HEK293 (cell line): ENCODE results near the gene MYOCOS.

Experiments
- CTCF ChIA-PET: fragments of 350-600 bp; formaldehyde crosslinking; extraction: SDS; loops from one replicate; lab custom pipeline; 2021; ENCODE audit warnings: antibody characterized with exemption; lab: Yijun Ruan, JAX
- POLR2A ChIA-PET: fragments of 300-600 bp; formaldehyde crosslinking; extraction: SDS; loops from one replicate; lab custom pipeline; 2020; ENCODE audit warnings: antibody characterized with exemption, inconsistent platforms; lab: Yijun Ruan, JAX
- H3K27ac ChIP-seq: fragments of 200-500 bp; sonication (Bioruptor generic); 2 replicates; pipeline ENCODE4 v1.5.1; 2014; ENCODE audit warnings: low read depth, low read length, control low read depth, inconsistent platforms; ENCODE audit errors: extremely low read depth
- H3K36me3 ChIP-seq, 2 experiments: fragments of 200-500 bp in 1 of 2; sonication (Bioruptor generic) in 1 of 2; 1 replicate in 1 of 2; 2 replicates in 1 of 2; pipeline ENCODE4 v1.5.1; 2014 to 2017; ENCODE audit warnings: inconsistent platforms in 2 of 2, low read length in 2 of 2; ENCODE audit not compliant: control insufficient read depth in 2 of 2, insufficient read depth in 1 of 2
- H3K4me1 ChIP-seq: fragments of 200-500 bp; sonication (Bioruptor generic); 2 replicates; pipeline ENCODE4 v1.5.1; 2014; ENCODE audit warnings: mild to moderate bottlenecking, low read length, inconsistent platforms; ENCODE audit not compliant: control insufficient read depth, insufficient read depth
- H3K4me3 ChIP-seq: 2 replicates; pipeline ENCODE4 v1.5.1; 2011; ENCODE audit warnings: low read depth, mild to moderate bottlenecking, control low read depth, low read length, moderate library complexity
- H3K9me3 ChIP-seq: fragments of 200-500 bp; sonication (Bioruptor generic); 2 replicates; pipeline ENCODE4 v1.5.1; 2014; ENCODE audit warnings: low read depth, low read length, inconsistent platforms; ENCODE audit not compliant: control insufficient read depth, insufficient read depth
- GLI2 ChIP-seq: fragments of 450-650 bp; formaldehyde crosslinking; IDR thresholded peaks from 2 replicates; pipeline ENCODE4; 2017; ENCODE audit warnings: missing biosample characterization, missing genetic modification characterization, low read depth, borderline replicate concordance
- KLF7 ChIP-seq: fragments of 450-650 bp; formaldehyde crosslinking; IDR thresholded peaks from 2 replicates; pipeline ENCODE4 v1.5.1; 2016; ENCODE audit warnings: missing biosample characterization, missing genetic modification characterization, borderline replicate concordance
- KLF8 ChIP-seq: fragments of 450-650 bp; formaldehyde crosslinking; IDR thresholded peaks from 2 replicates; pipeline ENCODE4 v1.5.1; 2016; ENCODE audit warnings: missing biosample characterization, missing genetic modification characterization
- PRDM1 ChIP-seq: fragments of 450-650 bp; formaldehyde crosslinking; IDR thresholded peaks from 2 replicates; pipeline ENCODE4; 2016; ENCODE audit warnings: missing biosample characterization, missing genetic modification characterization
- ZNF169 ChIP-seq: fragments of 450-650 bp; formaldehyde crosslinking; IDR thresholded peaks from 2 replicates; pipeline ENCODE4 v1.5.1; 2016; ENCODE audit warnings: missing biosample characterization, missing genetic modification characterization
- ZNF211 ChIP-seq: fragments of 450-650 bp; formaldehyde crosslinking; IDR thresholded peaks from 2 replicates; pipeline ENCODE4 v1.5.1; 2016; ENCODE audit warnings: low read depth, missing biosample characterization, missing genetic modification characterization
- ZNF214 ChIP-seq: fragments of 450-650 bp; formaldehyde crosslinking; IDR thresholded peaks from 2 replicates; pipeline ENCODE4 v1.5.1; 2017; ENCODE audit warnings: missing biosample characterization, mild to moderate bottlenecking, missing genetic modification characterization, borderline replicate concordance
- ZNF530 ChIP-seq: fragments of 450-650 bp; formaldehyde crosslinking; IDR thresholded peaks from 2 replicates; pipeline ENCODE4 v1.5.1; 2016; ENCODE audit warnings: low read depth, missing biosample characterization, missing genetic modification characterization
- ZNF610 ChIP-seq: fragments of 450-650 bp; formaldehyde crosslinking; IDR thresholded peaks from 2 replicates; pipeline ENCODE4 v1.5.1; 2016; ENCODE audit warnings: missing biosample characterization, missing genetic modification characterization, borderline replicate concordance
- ZNF701 ChIP-seq: fragments of 450-650 bp; formaldehyde crosslinking; IDR thresholded peaks from 2 replicates; pipeline ENCODE4 v1.5.1; 2016; ENCODE audit warnings: missing biosample characterization, missing genetic modification characterization
- ZNF830 ChIP-seq: fragments of 450-650 bp; IDR thresholded peaks from 2 replicates; pipeline ENCODE4 v1.5.0; 2018; ENCODE audit warnings: missing biosample characterization, missing genetic modification characterization, low read depth, mild to moderate bottlenecking, moderate library complexity
- ZSCAN30 ChIP-seq: fragments of 450-650 bp; IDR thresholded peaks from 2 replicates; pipeline ENCODE4 v1.5.1; 2018; ENCODE audit warnings: missing biosample characterization, mild to moderate bottlenecking, missing genetic modification characterization, moderate library complexity
- TF ChIP-seq, protein P1 (sequence below): fragments of 450-650 bp; formaldehyde crosslinking; conservative IDR thresholded peaks from 2 replicates; pipeline ENCODE4 v1.5.1; 2016; ENCODE audit warnings: low read depth, missing biosample characterization, missing genetic modification characterization
- TF ChIP-seq, protein P2 (sequence below): fragments of 450-650 bp; formaldehyde crosslinking; IDR thresholded peaks from 2 replicates; pipeline ENCODE4 v1.5.1; 2016; ENCODE audit warnings: missing biosample characterization, missing genetic modification characterization
- TF ChIP-seq, protein P3 (sequence below): fragments of 450-650 bp; formaldehyde crosslinking; IDR thresholded peaks from 2 replicates; pipeline ENCODE4 v1.5.1; 2016; ENCODE audit warnings: missing biosample characterization, missing genetic modification characterization, borderline replicate concordance
- TF ChIP-seq, protein P4 (sequence below): fragments of 450-650 bp; formaldehyde crosslinking; IDR thresholded peaks from 2 replicates; pipeline ENCODE4 v1.5.1; 2016; ENCODE audit warnings: missing biosample characterization, missing genetic modification characterization
- TF ChIP-seq, protein P5 (sequence below): fragments of 450-650 bp; formaldehyde crosslinking; IDR thresholded peaks from 2 replicates; pipeline ENCODE4 v1.5.1; 2016; ENCODE audit warnings: missing biosample characterization, missing genetic modification characterization

The MYOCOS gene

DNA sequence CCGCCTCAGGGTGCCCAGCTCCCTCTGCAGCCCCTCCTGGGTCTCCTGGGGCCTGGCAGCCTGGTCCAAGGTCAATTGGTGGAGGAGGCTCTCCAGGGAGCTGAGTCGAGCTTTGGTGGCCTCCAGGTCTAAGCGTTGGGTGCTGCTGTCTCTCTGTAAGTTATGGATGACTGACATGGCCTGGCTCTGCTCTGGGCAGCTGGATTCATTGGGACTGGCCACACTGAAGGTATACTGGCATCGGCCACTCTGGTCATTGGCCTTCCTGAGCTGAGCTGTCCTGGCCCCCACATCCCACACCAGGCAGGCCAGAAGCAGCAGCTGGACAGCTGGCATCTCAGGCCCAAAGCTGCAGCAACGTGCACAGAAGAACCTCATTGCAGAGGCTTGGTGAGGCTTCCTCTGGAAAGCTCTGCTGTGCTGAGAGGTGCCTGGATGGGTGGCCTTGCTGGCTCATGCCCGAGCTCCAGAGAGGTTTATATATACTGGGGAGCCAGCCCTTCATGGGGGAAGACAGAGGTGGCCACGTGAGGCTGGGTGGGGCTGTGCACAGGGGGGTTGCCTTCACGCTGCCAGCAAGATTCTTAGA is 30.3 kb downstream of the MYOCOS start, which contains the start of gene MYOC (continued):
- TF ChIP-seq PRDM1 (tag by site-specific recombination): no peak
- TF ChIP-seq ZNF701 (tag by site-specific recombination): no peak
- TF ChIP-seq KLF8: no peak
- TF ChIP-seq ZNF610 (tag by site-specific recombination): no peak
- TF ChIP-seq, all 188 proteins: peak for 0

DNA sequence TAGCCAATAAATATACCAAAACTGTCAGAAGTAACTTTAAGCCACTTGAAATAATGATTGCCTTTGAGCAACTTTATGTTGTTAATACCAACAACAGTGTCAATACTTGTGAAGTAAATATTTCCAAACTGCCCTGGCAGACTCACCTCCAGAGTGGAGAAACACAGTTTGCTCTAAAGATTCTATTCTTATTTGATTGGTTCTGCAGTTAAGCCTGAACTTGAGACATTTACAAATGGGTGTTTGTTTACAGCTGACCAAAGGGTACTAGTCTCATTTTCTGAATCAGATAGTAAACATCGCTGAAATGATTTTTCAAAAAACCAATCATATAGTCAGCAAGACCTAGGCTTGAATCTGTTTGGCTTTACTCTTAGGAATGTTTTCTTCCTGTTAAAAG is 31.8 kb downstream of the MYOCOS start:
- no peaks in the 10 kb centered on the region for H3K9me3 ChIP-seq
- ChIA-PET POLR2A (no interaction called here), CTCF (interaction anchor here (1.5 to 4.9 kb wide), 2 partner anchors 8 to 84 kb away, joined by 3 to 33 read pairs; no protein-coding TSS in a partner anchor)
- no peaks in the 10 kb centered on the region for H3K4me1 ChIP-seq
- no peaks in the 10 kb centered on the region for H3K36me3 ChIP-seq
- no peak overlapping the region for H3K27ac ChIP-seq
- no peak overlapping the region for H3K4me3 ChIP-seq
- no peak for TF ChIP-seq ZNF830
- no peak for TF ChIP-seq KLF7 (tag by site-specific recombination)
- no peak for TF ChIP-seq ZSCAN30 (tag by site-specific recombination)
- TF ChIP-seq, protein P1, sequence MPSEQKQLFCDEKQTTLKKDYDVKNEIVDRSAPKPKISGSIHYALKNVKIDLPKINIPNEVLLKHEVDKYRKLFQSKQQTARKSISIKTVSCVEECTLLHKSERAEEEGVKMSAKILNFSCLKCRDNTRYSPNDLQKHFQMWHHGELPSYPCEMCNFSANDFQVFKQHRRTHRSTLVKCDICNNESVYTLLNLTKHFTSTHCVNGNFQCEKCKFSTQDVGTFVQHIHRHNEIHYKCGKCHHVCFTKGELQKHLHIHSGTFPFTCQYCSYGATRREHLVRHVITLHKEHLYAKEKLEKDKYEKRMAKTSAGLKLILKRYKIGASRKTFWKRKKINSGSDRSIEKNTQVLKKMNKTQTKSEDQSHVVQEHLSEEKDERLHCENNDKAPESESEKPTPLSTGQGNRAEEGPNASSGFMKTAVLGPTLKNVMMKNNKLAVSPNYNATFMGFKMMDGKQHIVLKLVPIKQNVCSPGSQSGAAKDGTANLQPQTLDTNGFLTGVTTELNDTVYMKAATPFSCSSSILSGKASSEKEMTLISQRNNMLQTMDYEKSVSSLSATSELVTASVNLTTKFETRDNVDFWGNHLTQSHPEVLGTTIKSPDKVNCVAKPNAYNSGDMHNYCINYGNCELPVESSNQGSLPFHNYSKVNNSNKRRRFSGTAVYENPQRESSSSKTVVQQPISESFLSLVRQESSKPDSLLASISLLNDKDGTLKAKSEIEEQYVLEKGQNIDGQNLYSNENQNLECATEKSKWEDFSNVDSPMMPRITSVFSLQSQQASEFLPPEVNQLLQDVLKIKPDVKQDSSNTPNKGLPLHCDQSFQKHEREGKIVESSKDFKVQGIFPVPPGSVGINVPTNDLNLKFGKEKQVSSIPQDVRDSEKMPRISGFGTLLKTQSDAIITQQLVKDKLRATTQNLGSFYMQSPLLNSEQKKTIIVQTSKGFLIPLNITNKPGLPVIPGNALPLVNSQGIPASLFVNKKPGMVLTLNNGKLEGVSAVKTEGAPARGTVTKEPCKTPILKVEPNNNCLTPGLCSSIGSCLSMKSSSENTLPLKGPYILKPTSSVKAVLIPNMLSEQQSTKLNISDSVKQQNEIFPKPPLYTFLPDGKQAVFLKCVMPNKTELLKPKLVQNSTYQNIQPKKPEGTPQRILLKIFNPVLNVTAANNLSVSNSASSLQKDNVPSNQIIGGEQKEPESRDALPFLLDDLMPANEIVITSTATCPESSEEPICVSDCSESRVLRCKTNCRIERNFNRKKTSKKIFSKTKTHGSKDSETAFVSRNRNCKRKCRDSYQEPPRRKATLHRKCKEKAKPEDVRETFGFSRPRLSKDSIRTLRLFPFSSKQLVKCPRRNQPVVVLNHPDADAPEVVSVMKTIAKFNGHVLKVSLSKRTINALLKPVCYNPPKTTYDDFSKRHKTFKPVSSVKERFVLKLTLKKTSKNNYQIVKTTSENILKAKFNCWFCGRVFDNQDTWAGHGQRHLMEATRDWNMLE: no peak
- TF ChIP-seq, protein P2, sequence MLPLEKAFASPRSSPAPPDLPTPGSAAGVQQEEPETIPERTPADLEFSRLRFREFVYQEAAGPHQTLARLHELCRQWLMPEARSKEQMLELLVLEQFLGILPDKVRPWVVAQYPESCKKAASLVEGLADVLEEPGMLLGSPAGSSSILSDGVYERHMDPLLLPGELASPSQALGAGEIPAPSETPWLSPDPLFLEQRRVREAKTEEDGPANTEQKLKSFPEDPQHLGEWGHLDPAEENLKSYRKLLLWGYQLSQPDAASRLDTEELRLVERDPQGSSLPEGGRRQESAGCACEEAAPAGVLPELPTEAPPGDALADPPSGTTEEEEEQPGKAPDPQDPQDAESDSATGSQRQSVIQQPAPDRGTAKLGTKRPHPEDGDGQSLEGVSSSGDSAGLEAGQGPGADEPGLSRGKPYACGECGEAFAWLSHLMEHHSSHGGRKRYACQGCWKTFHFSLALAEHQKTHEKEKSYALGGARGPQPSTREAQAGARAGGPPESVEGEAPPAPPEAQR: no peak
- TF ChIP-seq ZNF214: no peak
- TF ChIP-seq, protein P3, sequence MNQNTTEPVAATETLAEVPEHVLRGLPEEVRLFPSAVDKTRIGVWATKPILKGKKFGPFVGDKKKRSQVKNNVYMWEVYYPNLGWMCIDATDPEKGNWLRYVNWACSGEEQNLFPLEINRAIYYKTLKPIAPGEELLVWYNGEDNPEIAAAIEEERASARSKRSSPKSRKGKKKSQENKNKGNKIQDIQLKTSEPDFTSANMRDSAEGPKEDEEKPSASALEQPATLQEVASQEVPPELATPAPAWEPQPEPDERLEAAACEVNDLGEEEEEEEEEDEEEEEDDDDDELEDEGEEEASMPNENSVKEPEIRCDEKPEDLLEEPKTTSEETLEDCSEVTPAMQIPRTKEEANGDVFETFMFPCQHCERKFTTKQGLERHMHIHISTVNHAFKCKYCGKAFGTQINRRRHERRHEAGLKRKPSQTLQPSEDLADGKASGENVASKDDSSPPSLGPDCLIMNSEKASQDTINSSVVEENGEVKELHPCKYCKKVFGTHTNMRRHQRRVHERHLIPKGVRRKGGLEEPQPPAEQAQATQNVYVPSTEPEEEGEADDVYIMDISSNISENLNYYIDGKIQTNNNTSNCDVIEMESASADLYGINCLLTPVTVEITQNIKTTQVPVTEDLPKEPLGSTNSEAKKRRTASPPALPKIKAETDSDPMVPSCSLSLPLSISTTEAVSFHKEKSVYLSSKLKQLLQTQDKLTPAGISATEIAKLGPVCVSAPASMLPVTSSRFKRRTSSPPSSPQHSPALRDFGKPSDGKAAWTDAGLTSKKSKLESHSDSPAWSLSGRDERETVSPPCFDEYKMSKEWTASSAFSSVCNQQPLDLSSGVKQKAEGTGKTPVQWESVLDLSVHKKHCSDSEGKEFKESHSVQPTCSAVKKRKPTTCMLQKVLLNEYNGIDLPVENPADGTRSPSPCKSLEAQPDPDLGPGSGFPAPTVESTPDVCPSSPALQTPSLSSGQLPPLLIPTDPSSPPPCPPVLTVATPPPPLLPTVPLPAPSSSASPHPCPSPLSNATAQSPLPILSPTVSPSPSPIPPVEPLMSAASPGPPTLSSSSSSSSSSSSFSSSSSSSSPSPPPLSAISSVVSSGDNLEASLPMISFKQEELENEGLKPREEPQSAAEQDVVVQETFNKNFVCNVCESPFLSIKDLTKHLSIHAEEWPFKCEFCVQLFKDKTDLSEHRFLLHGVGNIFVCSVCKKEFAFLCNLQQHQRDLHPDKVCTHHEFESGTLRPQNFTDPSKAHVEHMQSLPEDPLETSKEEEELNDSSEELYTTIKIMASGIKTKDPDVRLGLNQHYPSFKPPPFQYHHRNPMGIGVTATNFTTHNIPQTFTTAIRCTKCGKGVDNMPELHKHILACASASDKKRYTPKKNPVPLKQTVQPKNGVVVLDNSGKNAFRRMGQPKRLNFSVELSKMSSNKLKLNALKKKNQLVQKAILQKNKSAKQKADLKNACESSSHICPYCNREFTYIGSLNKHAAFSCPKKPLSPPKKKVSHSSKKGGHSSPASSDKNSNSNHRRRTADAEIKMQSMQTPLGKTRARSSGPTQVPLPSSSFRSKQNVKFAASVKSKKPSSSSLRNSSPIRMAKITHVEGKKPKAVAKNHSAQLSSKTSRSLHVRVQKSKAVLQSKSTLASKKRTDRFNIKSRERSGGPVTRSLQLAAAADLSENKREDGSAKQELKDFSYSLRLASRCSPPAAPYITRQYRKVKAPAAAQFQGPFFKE (tag by site-specific recombination): no peak
- TF ChIP-seq, protein P4, sequence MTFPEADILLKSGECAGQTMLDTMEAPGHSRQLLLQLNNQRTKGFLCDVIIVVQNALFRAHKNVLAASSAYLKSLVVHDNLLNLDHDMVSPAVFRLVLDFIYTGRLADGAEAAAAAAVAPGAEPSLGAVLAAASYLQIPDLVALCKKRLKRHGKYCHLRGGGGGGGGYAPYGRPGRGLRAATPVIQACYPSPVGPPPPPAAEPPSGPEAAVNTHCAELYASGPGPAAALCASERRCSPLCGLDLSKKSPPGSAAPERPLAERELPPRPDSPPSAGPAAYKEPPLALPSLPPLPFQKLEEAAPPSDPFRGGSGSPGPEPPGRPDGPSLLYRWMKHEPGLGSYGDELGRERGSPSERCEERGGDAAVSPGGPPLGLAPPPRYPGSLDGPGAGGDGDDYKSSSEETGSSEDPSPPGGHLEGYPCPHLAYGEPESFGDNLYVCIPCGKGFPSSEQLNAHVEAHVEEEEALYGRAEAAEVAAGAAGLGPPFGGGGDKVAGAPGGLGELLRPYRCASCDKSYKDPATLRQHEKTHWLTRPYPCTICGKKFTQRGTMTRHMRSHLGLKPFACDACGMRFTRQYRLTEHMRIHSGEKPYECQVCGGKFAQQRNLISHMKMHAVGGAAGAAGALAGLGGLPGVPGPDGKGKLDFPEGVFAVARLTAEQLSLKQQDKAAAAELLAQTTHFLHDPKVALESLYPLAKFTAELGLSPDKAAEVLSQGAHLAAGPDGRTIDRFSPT: no peak
- no peak for TF ChIP-seq ZNF530 (tag by site-specific recombination)
- TF ChIP-seq GLI2 (tag by site-specific recombination): no peak
- no peak for TF ChIP-seq ZNF211
- TF ChIP-seq, protein P5, sequence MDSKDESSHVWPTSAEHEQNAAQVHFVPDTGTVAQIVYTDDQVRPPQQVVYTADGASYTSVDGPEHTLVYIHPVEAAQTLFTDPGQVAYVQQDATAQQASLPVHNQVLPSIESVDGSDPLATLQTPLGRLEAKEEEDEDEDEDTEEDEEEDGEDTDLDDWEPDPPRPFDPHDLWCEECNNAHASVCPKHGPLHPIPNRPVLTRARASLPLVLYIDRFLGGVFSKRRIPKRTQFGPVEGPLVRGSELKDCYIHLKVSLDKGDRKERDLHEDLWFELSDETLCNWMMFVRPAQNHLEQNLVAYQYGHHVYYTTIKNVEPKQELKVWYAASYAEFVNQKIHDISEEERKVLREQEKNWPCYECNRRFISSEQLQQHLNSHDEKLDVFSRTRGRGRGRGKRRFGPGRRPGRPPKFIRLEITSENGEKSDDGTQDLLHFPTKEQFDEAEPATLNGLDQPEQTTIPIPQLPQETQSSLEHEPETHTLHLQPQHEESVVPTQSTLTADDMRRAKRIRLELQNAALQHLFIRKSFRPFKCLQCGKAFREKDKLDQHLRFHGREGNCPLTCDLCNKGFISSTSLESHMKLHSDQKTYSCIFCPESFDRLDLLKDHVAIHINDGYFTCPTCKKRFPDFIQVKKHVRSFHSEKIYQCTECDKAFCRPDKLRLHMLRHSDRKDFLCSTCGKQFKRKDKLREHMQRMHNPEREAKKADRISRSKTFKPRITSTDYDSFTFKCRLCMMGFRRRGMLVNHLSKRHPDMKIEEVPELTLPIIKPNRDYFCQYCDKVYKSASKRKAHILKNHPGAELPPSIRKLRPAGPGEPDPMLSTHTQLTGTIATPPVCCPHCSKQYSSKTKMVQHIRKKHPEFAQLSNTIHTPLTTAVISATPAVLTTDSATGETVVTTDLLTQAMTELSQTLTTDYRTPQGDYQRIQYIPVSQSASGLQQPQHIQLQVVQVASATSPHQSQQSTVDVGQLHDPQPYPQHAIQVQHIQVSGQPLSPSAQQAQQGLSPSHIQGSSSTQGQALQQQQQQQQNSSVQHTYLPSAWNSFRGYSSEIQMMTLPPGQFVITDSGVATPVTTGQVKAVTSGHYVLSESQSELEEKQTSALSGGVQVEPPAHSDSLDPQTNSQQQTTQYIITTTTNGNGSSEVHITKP (tag by site-specific recombination): no peak
- no peak for TF ChIP-seq ZNF169 (tag by site-specific recombination)
